GM18499 (cell line): Measurements from ENCODE around the gene KIF9.
"Not testable (repeated sequence)": the region's sequence is repeated elsewhere in the genome, so short reads cannot be mapped to it uniquely, and the experiment has no call there.

Experiments used
- ATAC-seq: cut with Tn5 transposase; IDR thresholded peaks from one replicate; pipeline ENCODE4 v1.9.1; 2021; ENCODE audit warnings: moderate number of reproducible peaks; ENCODE audit not compliant: insufficient read depth, unreplicated experiment

The KIF9 gene

DNA sequence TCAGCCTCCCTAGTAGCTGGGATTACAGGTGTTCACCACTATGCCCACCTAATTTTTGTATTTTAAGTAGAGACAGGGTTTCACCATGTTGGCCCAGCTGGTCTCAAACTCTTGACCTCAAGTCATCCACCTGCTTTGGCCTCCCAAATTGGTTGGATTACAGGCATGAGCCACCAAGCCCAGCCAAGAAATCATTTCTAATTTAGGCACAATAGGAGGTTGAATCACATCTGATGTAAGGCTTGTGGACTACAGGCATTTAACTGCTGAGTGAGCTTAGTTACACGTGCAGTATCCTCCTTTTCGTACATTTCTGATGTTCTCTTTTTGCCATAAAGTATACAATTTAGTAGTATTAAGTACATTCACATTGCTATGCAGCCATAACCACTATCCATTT, 87.6 kb downstream of the KIF9 start:
- no peak for ATAC-seq

DNA sequence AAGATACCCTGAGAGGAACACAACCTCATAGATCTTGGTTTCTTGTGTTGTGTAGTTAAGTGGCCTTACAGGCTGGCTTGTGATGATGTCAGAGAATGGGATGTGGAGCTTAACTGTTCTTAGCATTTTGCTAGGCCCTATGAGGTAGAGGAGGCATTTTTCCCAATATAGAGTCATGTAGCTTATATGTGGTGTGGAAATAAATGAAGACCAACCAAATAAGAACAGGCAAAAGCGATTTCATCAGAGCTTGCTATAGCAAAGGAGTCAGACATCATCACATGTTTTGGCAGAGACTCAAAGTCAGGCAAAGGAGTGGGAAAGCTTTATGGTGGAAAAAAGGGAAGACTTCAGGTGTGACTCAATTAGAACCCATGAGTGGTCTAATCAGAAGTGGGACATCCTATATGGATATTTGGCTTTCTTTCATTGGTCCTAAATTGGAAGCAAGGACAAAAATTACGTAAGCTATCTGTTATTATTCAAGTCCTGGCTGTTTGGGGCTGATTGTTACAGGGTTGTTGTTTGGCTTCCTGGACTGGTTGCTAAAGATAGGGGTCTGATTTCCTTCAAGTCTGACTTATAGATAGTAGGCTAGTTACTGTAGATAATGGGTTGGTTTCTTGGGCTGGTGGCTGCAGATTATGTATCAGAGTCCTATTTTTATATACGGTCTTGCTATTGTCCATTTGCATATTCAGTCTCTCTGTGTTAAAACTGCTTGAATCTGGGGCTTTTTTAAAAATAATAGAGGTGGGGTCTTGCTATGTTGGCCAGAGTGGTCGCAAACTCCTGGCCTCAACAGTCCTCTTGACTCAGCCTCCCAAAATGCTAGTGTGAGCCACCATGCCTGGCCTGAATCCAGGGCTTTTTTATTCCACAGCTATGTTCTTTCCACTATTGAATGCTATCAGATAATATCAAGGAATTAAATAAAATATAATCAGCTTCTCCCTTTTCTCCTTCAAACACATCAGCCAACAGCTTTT, 88.4 kb downstream of the KIF9 start:
- no peak for ATAC-seq

DNA sequence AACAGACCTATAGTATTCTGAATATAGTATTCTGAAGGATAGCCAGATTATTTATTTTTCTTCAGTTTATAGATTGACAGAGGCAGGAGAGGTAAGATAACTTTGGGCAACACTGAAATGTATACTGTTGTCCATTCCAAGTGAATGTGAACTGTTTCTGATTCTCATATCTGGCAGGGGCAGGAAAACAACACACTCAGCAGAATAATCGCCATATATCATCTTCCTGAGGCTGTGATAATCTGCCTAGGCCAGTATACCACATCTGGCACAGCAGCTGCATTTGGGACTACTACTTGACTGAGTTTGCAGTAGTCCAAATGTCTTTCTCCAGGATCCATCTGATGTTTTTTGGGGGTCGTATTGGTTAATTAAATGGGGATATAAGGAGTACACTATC, 96.3 kb downstream of the KIF9 start:
- ATAC-seq: no peak

DNA sequence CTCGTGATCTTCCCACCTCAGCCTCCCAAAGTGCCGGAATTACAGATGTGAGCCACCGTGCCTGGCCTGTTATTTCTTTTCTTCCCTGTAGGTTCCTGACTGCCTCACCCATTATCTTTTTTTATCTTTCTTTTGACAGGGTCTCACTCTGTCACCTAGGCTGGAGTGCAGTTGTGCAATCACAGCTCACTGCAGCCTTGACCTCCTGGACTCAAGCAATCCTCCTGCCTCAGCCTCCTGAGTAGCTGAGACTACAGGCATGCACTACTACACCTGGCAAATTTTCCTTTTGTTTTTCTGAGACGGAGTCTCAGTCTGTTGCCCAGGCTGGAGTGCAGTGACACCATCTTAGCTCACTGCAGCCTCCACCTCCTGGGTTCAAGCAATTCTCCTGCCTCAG, 100.9 kb downstream of the KIF9 start:
- ATAC-seq: not testable (repeated sequence)

DNA sequence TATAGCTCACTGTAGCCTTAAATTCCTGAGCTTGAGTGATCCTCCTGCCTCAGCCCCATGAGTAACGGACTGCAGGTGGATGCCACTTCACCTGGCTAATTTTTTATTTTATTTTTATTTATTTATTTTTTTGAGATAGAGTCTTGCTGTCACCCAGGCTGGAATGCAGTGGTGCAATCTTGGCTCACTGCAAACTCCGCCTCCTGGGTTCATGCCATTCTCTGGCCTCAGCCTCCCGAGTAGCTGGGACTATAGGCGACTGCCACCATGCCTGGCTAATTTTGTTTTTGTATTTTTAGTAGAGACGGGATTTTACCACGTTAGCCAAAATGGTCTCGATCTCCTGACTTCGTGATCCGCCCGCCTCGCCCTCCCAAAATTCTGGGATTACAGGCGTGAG, 102.6 kb downstream of the KIF9 start:
- not testable (repeated sequence) for ATAC-seq
